ENCODE results near the gene ATP2B2.

Gene ATP2B2

DNA sequence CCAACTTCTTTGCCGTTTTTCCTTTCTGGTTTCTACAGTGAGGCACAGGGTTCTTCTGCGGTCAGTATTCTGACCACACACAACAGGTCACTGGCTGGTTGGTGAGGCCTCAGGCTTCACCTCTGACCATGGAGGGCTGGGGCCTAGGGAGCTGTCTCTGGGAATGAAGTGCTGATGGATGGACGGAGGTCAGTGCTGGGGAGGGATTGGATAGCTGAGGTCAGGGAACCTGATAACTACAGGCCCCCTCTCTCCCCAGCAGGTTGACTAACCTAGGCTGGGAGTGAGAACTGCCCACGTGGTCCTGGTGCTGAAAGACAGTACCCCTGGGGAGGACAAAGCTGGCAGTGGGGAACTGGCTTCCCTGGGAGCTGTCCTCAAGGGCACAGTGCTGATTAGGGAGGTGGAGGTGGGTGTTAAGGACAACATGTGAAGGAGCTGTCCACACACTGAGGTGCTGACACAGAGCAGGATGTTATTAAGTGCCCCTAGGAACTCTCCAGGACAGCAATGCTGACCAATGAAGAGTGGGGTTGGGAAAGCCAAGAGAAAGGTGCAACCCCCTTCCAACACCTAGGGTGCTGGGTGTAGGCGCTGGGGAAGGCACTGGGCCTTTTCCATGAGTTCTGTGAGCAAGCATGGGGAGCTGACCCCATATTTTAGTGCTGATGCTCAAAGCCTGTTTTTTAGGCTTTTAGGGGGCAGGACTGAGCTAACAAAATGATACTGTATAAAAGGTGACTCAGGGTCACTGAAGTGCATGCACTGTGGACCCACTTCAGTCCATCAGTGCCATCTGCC, 45.2 kb downstream of the ATP2B2 start:
- TF ChIP-seq CTCF (conservative IDR thresholded peaks at IDR 0.05) = no peak
- H3K27ac ChIP-seq = no peak overlapping the region

DNA sequence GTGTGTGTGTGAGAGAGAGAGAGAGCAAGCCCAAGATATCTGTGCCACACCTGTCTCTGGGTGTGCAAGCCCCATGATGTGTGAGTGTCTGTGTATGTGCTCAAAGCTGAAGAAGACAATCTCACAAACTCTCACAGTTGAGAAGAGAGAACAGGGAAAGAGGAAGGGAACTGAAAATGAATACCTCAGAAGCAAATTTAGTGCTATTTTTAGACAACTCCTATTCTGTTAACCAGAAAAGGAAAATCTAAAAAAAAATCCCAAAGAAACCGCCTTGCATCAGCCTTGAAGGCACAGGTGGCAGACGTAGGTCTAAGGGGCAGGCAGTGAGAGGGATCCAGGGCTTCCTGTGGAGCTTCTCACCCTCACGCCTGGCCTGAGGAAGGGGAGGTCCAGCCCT, 47.8 kb downstream of the ATP2B2 start:
- no peak for TF ChIP-seq CTCF (conservative IDR thresholded peaks at IDR 0.05)
- no peak overlapping the region for H3K27ac ChIP-seq

GRCh38 chr3:10456981-10457380, 48.4 kb downstream of the ATP2B2 start:
- no peak for TF ChIP-seq CTCF (conservative IDR thresholded peaks at IDR 0.05)
- H3K27ac ChIP-seq = no peak overlapping the region

- H3K27ac ChIP-seq = no peak overlapping the region
- no peak for TF ChIP-seq CTCF (conservative IDR thresholded peaks at IDR 0.05)
Measured at GRCh38 chr3:10455545-10455914, 49.9 kb downstream of the ATP2B2 start.

DNA sequence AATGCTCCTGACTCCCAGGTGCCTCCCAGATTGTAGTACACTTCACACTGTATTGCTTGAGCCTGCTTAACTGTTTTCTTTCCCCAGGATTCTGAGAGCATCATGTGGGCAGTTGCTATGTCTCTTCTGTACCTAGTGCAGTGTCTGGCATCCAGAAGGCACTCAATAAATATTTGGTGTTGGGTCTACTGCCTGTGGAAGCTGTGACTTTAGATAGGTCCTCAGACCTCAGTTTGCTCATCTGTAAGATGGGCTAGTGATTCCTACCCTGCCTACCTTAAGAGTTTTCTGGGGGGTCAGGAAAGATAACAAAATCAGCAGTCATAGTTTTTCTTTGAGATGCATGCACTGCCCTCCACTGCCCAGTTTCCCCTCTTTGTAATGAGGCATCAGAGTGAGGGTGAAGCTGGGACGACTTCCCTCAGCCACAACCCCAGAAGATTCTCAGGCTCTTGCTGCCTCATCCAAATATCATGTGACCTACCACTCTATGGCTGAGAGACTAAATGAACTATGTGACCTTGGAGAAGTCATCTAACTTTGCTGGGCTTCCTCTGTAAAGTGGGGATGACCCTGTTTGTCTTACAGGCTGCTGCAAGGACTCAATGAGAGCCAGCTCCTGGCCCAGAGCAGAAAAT, 50.4 kb downstream of the ATP2B2 start:
- TF ChIP-seq CTCF (conservative IDR thresholded peaks at IDR 0.05) = no peak
- no peak overlapping the region for H3K27ac ChIP-seq

- TF ChIP-seq CTCF (conservative IDR thresholded peaks at IDR 0.05) = no peak
- H3K27ac ChIP-seq = no peak overlapping the region
Measured at GRCh38 chr3:10453431-10454163, 51.8 kb downstream of the ATP2B2 start.
